Ovary (tissue), 3 donors: ENCODE results near the gene ZNF33A.

Experiments used
- CTCF ChIP-seq, 3 donors: fragments of 450-650 bp in 2 of 3; fragments of 200-600 bp in 1 of 3; IDR thresholded peaks; one replicate each; pipeline versions ENCODE4 v1.5.1 to v1.8.0; 2016 to 2022; ENCODE audit warnings: antibody characterized with exemption in 3 of 3, mild to moderate bottlenecking in 1 of 3
- POLR2A ChIP-seq: fragments of 450-650 bp; IDR thresholded peaks from one replicate; pipeline ENCODE4 v1.6.1; 2017; ENCODE audit warnings: antibody characterized with exemption, mild to moderate bottlenecking, moderate library complexity
- donor health status: DM: no; HTN: no; CAD: no.

DNA sequence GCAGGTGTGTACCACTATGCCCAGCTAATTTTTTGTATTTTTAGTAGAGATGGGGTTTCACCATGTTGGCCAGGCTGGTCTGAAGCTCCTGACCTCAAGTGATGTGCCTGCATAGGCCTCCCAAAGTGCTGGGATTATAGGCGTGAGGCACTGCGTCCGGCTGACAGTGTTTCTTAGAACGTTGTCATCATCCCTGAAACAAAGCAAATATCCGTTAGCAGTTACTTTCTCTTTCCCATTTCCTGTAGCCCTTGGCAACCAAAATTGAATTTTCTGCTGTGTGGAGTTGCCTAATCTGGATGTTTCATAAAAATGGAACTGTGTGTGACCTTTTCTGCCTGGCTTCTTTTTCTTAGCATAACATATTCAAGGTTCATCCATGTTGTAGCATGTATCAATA lies 22.4 kb downstream of the ZNF33A start:
- TF ChIP-seq CTCF (IDR thresholded peaks at IDR 0.05) (no peak), POLR2A (no peak)
